COLO829 (cell line): Measurements from ENCODE around the gene TAF15.

Source experiments
- DNase-seq: peaks from one replicate; pipeline ENCODE4 v3.0.0; 2012; ENCODE audit warnings: low spot score

Gene TAF15

DNA sequence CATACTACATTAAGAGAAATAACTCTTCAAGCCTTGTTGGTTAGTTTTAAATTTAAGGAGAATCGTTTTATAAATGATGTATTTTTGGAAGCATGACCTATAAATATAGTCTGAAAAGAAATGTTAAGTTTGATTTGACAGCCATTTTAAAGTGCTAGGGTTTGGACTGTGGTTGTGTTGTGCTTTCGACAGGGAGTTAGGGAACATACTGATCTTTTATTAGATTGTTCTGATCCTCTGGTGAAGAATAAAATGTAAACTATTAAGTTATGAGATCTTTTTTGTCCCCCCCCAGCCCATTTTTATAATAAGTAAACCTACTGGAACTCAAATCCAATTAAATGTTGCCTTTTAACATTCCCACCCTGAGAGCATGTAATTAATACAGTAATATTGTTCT is 12.0 kb downstream of the TAF15 start:
- DNase-seq, result no peak

DNA sequence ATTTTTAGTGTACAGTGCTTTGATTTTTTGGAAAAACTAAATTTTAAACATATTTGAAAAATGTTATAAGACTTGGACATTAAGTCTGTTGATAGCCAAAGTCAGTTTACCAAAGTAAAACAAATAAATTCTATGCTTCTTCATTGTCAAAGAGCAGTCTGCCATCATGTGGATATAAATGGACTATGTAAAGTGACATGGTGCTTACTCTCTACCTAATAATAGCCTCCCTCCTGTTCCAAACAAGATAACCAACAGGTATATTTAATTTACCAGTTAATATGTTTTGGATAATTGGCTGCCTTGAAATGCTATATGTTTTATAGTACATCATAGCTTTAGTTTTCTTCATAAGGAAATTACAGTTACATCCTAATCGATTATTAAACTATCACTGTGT is 15.9 kb downstream of the TAF15 start:
- no peak for DNase-seq

DNA sequence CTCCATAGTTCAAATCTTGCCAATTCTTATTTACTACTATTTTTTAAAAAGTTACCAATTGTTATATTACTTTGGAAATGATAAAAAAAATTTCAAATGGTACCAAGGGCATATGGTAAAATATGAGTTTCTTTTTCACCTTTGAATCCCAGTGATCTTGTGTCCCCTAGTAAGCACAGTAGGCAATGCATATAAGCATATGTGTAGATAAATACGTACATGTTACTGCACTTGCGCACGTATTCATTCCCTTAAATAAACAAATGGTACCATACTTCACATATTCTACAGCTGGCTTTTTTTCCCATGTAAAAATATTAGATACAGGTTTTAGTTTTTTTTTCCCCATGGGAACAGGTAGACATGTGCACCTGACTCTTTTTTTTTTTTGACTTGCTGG is 31.8 kb downstream of the TAF15 start:
- DNase-seq, result no peak

DNA sequence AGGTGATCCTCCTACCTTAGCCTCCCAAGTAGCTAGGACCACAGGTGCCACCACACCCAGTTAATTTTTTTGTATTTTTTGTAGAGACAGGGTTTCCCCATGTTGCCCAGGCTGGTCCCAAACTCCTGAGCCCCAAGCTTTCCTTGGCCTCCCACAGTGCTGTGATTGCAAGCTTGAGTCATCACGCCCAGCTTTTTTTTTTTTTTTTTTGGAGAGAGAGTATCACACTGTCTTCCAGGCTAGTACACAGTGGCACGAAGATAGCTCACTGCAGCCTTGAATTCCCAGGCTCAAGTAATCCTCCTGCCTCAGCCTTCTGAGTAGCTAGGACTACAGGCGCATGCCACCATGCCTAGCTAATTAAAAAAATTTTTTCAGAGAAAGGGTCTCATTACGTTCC is 32.2 kb downstream of the TAF15 start:
- no peak for DNase-seq

DNA sequence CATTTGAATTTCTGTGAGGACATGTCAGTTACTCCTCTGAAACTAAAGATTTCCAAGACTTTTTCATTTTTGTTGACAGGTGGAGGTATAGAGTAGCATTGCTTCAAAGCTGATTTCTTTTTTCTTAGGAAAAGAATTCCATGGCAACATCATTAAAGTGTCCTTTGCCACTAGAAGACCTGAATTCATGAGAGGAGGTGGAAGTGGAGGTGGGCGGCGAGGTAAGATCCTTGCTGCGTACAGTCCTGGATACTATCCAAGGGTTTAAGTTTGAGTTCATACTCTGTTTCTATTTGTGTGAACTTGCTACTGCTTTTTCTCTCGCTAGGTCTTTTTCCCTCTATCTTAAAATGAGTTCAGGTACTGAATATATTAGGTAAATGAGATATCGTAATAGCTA is 33.0 kb downstream of the TAF15 start:
- DNase-seq, result no peak

DNA sequence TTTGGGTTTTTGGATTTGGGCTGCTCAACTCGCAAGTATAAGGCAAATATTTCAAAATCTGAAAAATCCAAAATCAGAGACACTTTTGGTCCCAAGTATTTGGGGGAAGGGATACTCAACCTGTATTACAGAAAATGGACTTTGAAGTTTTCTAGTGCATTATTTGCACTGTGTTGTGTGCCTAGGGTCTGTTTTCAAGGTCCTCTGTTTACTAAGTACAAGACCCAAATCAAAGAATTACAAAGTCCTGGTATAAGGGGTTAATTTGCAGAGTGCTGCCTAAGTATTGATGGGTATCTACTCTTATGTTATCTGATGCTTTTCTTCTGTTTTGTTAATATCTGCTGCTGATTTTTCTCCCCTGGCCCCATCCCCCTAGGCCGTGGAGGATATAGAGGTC is 34.4 kb downstream of the TAF15 start:
- DNase-seq, result no peak

DNA sequence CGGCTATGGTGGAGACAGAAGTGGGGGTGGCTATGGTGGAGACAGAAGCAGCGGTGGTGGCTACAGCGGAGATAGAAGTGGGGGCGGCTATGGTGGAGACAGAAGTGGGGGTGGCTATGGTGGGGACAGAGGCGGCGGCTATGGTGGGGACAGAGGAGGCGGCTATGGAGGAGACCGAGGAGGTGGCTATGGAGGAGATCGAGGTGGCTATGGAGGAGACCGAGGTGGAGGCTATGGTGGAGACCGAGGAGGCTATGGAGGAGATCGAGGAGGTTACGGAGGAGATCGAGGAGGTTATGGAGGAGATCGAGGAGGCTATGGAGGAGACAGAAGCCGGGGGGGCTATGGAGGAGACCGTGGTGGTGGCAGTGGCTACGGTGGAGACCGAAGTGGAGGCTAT is 35.3 kb downstream of the TAF15 start:
- no peak for DNase-seq

DNA sequence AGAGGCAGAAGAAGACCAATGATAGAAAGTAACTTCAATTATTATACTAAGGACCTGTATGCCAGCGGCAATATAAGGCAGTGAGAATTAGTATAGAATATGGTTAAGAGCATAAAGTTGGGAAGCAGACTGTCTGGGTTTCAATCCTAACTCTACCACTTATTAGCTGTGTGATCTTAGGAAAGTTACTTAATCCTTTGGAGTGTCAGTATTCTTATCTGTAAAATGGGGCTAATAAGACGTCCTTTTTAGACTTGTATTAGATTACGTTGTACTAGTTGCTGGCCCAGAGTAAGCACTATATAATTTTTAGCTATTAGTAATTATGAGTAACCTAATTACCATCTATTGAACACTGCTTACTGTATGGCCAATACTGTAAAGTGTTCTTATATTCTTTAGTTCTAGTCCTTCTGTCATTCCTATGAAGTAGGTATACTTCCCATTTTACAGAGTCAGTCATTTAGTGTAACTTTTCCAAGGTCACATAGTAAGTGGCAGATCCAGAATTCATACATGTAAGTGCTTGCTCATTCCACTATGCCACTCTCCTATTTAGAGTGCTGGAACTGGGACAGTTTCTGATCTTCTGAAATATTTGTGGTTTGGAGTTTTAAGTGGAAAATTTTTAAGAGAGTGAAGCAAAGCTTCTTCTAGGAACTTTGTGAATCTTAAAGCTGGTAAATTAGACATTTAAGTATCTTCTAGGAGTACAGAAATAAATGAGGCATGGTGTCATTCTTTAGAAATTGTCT is 36.9 kb downstream of the TAF15 start:
- no peak for DNase-seq

DNA sequence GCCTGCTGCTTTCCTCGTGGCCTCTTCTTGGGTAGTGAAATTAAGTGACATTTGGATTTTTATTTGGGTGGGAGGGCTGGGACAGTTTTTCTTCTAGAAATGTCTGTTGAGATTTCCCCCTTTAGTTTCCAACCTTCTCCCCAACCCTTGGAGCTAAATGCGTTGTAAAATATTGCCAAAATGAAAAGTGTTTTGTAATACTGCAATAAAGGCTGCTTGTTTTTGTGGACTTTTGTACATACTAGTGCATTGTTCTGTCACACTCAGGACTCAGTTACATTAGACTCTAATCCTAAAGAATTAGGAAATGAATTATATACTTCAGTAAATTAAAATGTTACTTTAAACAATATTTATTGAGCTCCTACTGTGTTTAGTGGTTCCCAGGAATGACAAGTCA is 37.7 kb downstream of the TAF15 start:
- DNase-seq, result no peak

DNA sequence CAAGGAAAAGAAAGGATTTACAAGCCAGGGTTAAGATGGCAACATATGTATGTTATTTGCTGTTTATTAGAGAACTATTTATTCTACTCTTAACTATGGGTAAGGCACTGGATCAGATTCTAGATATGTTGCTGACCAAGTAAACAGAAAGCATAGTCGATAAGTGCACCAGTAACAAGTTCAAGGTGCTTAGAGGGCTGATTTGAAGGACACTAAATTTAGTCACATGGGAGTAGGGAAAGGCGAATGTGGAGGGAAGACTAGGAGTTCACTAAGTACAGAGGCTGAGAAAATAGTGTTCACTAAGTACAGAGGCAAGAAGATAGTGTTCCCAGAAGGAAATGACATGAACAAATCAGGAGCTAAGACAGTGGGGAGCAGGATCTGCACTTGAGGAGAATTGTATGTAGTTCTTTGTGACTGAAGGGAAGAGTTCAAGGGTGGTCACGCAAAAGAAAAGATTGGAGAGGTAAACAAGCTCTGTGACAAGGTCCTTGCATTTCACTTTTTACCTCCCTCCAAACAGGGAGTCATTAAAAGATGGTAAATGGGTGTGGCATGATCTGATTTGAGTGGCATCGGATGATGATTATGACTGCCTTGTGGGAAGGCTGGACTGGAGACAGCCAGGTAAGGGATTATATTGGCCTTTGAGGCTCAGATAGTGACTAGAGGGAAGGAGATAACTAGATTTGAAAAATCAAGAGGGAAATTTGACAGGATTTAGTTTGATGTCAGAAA is 38.5 kb downstream of the TAF15 start:
- DNase-seq, result no peak

DNA sequence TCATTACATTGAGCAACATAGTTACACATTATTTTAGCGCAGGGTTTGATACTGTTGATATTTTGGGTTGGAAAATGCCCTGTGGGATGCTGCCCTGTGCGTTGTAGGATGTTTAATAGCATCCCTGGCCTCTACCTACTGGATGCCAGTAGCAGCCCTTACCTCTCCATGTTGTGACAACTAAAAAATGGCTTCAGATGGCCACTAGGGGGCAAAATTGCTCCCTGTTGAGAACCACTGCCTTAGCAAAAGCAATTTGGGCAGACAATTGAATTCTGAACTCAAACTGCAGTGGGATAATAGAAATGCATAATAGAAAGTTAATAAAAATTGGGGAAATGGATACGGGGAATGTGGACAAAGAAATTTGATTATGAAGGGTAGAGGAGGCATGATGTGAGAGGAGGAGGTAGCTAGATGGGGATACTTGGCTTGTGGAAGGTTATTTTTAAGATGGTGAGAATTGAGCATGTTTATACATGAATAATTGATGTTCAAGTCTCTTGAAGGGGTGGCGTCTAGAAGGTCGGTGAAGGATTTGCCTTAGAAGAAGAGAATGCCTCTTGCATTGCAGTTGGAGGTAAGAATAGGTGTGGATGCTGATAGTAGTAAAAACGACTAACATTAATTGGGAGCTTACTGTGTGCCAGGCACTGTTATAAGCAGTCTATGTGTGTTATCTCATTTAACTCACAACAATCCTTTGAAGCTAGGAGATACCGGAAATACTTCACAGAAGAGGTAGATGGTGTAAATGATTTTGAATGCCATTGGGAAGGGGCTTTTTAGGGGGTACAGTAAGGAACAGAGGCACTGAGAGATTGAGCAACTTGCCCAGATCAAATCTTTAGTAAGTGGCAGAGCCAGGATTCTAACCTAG is 40.4 kb downstream of the TAF15 start:
- peak; percentile 46 for DNase-seq

DNA sequence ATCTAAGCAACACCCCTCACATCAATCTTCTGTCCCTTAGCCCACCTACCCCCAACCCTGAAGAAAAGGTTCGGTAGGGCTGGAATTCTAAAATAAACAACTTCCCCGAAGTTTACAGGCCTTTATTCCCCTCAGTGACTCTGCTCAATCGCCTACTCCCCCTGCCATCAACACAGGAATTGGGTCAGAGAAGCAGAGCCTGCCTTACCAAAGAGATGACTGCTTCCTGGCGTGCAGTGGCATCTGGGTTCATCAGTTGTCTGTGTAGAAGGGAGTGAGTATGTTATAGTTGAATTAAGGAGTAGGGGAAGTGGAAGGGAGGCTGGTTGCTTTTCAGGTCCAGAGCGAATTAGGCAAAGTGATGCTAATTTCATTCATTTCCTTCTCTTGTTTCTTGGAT is 46.7 kb downstream of the TAF15 start:
- DNase-seq, result no peak

DNA sequence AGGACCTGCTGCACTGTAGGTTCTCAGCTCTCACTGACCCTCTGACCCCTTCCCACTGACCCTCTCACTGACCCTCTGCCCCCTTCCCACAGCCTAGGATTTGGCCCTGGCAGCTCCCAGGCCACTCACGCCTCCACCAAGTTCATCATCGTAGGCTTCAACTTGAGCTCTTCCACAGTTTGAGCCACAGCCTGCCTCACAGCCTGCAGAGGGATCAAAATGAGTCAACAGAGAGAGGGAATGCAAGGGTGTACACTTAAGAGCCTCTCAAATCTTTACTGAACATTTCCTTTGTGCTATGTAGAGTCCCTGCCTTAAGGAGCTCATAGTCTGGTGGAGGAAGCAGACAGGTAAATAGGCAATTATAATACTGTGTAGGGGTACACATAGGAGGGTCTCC is 47.3 kb downstream of the TAF15 start:
- DNase-seq, result no peak

DNA sequence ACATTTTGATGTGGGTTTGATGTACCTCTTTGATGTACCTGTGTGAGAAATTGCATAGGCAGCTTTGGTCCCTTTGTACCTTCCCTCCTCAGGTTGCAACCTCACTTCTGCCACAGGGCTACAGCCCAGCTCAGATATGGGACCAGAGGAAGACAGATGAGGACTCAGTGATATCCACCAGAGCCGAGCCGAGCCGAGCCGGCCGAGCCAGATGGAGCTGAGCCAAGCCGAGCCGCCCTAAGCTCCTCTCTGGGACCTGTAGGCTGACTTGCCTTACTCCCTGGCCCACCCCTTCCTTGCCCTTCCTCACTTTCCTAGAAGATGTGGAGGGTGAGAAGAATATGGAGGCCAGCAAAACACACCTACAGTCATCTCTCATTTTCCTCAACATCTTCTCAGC is 55.6 kb downstream of the TAF15 start:
- DNase-seq, result no peak

DNA sequence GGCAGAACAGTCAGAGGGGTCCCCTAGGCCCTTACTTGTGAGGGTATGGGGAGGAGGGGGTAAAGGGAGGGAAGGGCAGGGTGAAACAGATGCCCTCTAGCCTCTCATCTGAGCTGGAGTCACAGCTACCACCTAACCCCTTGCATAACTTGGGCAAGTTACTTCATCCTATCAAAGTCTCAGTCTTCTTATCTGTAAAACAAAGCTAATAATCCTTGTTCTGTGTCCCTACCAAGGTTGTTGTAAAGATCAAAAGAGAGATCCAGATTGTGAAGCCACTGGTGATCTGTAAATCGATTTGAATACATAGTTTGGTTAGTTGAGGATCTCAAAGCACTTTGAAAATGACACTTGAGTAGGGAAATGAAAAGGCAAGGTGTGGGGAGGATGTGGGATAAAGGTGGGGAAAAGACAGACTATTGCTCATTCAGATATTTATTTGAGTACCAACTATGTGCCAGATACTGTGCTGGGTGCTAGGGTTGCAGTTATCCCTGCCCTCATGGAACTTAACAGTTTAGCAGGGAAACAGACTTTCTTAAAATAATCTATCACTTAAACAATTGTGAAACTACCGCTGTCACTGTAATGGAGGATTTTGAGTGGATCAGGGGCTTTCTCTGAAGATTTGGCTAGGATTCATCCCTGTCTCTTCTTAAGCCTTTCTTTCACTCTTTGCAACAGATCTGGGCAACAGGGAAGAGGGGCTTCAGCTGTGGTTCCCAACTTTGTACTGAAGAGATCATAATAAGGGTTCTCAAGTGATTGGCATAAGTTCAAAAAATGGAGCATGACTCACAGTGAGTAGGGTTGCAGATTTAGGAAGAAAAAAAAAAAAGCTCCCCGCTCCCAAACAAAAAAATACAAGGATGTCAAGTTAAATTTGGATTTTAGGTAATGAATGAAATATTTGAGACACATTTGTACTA is 56.4 kb downstream of the TAF15 start:
- no peak for DNase-seq

DNA sequence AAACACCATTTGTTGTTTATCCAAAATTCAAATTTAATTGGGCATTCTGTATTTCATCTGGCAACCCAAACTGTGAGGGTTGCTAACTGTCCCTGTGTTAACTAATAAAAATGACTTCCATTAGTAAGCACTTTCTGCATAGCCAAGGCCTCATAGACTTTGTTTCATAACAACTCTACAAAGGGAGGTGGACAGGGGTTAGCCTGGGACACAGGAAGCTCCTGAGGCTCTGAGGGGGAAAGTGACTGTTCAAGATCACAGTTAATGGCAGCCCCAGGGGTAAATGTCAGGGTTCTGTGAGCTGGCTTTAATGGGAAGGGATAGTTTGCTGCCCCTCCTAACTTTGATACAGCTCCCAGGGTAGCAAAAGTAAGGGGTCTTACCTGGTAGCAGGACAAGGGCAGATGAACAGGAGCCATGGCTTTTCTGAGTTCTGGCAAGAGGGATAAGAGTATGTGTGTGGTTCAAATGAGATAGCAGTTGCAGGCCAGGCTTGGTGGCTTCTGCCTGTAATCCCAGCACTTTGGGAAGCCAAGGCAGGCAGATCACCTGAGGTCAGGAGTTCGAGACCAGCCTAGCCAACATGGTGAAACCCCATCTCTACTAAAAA is 57.2 kb downstream of the TAF15 start:
- no peak for DNase-seq

DNA sequence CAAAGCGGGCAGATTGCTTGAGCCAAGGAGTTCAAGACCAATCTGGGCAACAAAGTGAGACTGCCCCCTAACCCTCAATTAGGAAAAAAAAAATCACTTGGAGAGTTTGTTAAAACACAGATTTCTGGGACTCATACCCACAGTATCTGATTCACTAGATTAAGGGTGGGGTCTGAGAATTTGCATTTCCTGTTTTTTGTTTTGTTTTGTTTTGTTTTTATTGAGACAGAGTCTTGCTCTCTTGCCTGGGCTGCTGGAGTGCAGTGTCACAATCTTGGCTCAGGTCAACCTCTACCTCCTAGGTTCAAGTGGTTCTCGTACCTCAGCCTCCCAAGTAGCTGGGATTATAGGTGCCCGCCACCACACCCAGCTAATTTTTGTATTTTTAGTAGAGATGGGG is 58.3 kb downstream of the TAF15 start:
- no peak for DNase-seq

DNA sequence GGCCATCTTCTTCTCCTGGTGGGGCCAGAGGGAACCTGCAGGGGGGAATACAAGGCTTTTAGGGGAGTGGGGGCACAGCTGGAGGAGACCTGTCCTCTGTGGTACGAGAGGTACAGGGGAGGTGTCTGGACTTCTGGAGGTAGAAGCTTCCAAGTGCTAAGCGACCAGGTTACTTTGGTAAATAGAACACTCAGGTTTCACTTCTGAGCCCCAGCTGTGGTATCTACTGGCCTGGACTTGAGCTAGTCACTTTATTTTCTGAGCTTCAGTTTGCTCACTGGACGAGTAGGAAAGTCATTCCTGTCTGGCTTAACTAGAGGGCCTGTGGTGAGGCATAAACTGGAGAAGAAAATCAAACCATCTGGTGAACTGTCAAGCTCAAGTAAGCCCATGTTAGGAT is 59.5 kb downstream of the TAF15 start, which contains the start of gene HEATR9:
TSS of gene HEATR9 (minus strand) at position 155 of the 400 bp plus-strand sequence. CDS start at position 6, 149 bp downstream.
- DNase-seq, result no peak

DNA sequence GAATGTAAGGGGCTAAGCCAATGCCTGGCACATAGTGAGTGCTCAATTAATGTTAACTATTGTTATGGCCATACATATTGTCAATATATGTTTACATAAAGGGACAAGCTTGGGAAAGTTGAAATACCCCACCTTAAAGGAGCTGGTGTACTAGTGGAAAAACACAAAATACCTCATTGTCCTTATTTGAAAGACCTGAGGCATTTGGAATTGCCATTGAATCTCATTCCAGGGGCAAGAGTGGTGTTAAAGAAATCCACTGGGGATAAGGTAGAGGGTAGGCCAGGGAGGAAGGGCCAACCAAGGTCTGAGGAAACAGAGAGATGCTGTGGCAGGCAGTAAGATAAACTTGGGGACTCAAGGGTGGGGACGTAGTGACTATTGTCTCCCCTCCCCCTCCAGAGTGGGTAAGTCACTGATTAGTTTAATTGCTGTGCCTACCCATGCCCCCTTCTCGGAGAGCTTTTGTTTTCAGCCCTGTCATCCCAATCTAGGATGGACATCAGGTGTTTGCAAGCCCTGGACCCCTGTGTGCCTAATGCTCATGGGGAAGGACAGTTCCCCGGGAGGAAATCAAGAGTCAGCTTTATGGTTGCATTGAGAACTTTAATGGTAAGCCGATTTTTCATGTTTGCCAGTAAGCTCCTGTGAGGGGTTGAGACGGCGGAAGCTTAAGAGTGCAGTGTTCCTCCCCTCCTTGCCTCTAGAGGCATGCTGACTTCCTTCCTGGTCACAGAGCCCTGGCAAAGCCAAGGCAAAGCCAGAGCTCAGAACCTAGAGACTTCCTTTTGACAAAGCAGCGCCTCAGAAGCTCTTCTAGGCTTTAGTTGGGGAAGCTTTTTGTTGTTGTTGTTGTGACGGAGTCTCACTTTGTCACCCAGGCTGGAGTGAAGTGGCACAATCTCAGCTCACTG is 61.9 kb downstream of the TAF15 start:
- no peak for DNase-seq
